ENCODE results near the gene SUPT4H1. TPM values are rescaled to one million over a fixed set of nuclear protein-coding genes. Genes with fewer than 3 reads are reported as not detected.

SUPT4H1 gene
- total and polyA plus RNA-seq, 9 of the 15 experiments (the other 6 are each of a cell fraction or from before 2014, with no cell fraction given), result 62.1 to 320 (median 117) TPM

DNA sequence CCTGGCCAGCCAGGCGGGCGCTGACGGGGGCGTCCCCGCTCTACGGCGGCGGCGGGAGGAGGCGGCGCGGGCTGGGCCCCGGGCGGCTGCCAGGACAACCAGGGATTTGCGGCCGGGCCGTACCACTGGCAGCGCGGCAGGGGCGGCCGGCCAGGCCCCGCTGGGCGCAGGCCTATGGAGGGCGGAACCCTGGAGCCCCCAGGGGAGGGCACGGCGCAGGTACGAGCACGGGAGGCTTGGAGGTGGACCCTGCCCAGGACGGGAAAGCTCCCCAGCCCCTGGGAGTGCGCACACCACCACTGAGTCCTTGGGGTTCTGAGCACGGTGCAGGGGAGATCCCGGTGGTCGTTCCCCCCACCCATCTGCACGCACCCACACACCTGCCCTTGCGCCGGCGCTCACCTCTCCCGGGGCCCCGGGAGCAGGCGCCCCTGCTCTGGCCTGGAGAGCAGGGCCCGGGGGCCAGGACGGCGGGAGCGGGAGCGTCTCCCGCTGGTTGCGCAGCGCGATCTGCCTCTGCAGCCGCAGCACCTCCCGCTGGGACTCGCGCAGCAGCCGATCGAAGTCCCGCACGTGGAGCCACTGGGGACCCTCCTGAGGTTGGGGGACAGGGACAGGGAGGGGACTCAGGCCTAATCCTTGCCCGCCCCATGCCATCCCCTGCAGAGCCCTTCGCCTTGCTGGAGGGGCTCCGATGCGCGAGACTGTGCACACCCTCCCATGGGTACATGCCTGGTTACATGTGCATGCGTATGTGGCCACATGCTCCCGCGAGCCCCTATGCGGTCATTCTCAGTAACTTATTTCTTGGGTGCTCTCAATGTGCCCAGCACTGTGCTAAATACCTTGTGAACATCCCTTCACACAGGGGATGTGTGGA, 27.4 kb downstream of the SUPT4H1 start (continued):
- TF ChIP-seq, protein P1, sequence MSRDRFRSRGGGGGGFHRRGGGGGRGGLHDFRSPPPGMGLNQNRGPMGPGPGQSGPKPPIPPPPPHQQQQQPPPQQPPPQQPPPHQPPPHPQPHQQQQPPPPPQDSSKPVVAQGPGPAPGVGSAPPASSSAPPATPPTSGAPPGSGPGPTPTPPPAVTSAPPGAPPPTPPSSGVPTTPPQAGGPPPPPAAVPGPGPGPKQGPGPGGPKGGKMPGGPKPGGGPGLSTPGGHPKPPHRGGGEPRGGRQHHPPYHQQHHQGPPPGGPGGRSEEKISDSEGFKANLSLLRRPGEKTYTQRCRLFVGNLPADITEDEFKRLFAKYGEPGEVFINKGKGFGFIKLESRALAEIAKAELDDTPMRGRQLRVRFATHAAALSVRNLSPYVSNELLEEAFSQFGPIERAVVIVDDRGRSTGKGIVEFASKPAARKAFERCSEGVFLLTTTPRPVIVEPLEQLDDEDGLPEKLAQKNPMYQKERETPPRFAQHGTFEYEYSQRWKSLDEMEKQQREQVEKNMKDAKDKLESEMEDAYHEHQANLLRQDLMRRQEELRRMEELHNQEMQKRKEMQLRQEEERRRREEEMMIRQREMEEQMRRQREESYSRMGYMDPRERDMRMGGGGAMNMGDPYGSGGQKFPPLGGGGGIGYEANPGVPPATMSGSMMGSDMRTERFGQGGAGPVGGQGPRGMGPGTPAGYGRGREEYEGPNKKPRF (IDR thresholded peaks at IDR 0.05; ENCODE audit: low read depth, low read length), result peak; percentile 19; the same call in 1 of the 2 replicates
- no peak for TF ChIP-seq RUNX1 (IDR thresholded peaks at IDR 0.05; ENCODE audit: low read depth)
- 0 out of 2 replicates have a peak, but pooled peaks have one; percentile 72 for TF ChIP-seq TGIF2 (CRISPR knock-in tag; IDR thresholded peaks at IDR 0.05)
- no peak for TF ChIP-seq ZNF175 (CRISPR knock-in tag; IDR thresholded peaks at IDR 0.05; ENCODE audit: low read depth)
- no peak for TF ChIP-seq KAT2B (IDR thresholded peaks at IDR 0.05; ENCODE audit: low read depth, low read length)
- TF ChIP-seq, protein P2, sequence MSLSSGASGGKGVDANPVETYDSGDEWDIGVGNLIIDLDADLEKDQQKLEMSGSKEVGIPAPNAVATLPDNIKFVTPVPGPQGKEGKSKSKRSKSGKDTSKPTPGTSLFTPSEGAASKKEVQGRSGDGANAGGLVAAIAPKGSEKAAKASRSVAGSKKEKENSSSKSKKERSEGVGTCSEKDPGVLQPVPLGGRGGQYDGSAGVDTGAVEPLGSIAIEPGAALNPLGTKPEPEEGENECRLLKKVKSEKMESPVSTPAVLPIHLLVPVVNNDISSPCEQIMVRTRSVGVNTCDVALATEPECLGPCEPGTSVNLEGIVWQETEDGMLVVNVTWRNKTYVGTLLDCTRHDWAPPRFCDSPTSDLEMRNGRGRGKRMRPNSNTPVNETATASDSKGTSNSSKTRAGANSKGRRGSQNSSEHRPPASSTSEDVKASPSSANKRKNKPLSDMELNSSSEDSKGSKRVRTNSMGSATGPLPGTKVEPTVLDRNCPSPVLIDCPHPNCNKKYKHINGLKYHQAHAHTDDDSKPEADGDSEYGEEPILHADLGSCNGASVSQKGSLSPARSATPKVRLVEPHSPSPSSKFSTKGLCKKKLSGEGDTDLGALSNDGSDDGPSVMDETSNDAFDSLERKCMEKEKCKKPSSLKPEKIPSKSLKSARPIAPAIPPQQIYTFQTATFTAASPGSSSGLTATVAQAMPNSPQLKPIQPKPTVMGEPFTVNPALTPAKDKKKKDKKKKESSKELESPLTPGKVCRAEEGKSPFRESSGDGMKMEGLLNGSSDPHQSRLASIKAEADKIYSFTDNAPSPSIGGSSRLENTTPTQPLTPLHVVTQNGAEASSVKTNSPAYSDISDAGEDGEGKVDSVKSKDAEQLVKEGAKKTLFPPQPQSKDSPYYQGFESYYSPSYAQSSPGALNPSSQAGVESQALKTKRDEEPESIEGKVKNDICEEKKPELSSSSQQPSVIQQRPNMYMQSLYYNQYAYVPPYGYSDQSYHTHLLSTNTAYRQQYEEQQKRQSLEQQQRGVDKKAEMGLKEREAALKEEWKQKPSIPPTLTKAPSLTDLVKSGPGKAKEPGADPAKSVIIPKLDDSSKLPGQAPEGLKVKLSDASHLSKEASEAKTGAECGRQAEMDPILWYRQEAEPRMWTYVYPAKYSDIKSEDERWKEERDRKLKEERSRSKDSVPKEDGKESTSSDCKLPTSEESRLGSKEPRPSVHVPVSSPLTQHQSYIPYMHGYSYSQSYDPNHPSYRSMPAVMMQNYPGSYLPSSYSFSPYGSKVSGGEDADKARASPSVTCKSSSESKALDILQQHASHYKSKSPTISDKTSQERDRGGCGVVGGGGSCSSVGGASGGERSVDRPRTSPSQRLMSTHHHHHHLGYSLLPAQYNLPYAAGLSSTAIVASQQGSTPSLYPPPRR (CRISPR knock-in tag; IDR thresholded peaks at IDR 0.05; ENCODE audit: borderline replicate concordance), result no peak
- TF ChIP-seq, protein P3, sequence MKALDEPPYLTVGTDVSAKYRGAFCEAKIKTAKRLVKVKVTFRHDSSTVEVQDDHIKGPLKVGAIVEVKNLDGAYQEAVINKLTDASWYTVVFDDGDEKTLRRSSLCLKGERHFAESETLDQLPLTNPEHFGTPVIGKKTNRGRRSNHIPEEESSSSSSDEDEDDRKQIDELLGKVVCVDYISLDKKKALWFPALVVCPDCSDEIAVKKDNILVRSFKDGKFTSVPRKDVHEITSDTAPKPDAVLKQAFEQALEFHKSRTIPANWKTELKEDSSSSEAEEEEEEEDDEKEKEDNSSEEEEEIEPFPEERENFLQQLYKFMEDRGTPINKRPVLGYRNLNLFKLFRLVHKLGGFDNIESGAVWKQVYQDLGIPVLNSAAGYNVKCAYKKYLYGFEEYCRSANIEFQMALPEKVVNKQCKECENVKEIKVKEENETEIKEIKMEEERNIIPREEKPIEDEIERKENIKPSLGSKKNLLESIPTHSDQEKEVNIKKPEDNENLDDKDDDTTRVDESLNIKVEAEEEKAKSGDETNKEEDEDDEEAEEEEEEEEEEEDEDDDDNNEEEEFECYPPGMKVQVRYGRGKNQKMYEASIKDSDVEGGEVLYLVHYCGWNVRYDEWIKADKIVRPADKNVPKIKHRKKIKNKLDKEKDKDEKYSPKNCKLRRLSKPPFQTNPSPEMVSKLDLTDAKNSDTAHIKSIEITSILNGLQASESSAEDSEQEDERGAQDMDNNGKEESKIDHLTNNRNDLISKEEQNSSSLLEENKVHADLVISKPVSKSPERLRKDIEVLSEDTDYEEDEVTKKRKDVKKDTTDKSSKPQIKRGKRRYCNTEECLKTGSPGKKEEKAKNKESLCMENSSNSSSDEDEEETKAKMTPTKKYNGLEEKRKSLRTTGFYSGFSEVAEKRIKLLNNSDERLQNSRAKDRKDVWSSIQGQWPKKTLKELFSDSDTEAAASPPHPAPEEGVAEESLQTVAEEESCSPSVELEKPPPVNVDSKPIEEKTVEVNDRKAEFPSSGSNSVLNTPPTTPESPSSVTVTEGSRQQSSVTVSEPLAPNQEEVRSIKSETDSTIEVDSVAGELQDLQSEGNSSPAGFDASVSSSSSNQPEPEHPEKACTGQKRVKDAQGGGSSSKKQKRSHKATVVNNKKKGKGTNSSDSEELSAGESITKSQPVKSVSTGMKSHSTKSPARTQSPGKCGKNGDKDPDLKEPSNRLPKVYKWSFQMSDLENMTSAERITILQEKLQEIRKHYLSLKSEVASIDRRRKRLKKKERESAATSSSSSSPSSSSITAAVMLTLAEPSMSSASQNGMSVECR (CRISPR knock-in tag; IDR thresholded peaks at IDR 0.05), result no peak
- TF ChIP-seq FOXP1 (CRISPR knock-in tag; IDR thresholded peaks at IDR 0.05), result no peak
- TF ChIP-seq BACH1 (tag; IDR thresholded peaks at IDR 0.05), result no peak
- no peak for TF ChIP-seq PCBP2 (IDR thresholded peaks at IDR 0.05; ENCODE audit: low read depth, low read length, poor library complexity, severe bottlenecking)
- no peak for TF ChIP-seq ZNF830 (CRISPR knock-in tag; IDR thresholded peaks at IDR 0.05)
- TF ChIP-seq ZNF436 (CRISPR knock-in tag; IDR thresholded peaks at IDR 0.05), result no peak
- TF ChIP-seq, protein P4, sequence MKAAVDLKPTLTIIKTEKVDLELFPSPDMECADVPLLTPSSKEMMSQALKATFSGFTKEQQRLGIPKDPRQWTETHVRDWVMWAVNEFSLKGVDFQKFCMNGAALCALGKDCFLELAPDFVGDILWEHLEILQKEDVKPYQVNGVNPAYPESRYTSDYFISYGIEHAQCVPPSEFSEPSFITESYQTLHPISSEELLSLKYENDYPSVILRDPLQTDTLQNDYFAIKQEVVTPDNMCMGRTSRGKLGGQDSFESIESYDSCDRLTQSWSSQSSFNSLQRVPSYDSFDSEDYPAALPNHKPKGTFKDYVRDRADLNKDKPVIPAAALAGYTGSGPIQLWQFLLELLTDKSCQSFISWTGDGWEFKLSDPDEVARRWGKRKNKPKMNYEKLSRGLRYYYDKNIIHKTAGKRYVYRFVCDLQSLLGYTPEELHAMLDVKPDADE (conservative IDR thresholded peaks at IDR 0.05; ENCODE audit: control insufficient read depth, low read depth, low read length), result 0 out of 2 replicates have a peak, but pooled peaks have one; percentile 26
- TF ChIP-seq POLR2A (conservative IDR thresholded peaks at IDR 0.05), result peak; percentile 46
